ENCODE measurements around the gene KCNE2.

- no peak for TF ChIP-seq SPI1 (IDR thresholded peaks at IDR 0.05; ENCODE audit: borderline replicate concordance, low read depth)
- TF ChIP-seq POLR2AphosphoS5 (IDR thresholded peaks at IDR 0.05; ENCODE audit: low read depth): no peak
- TF ChIP-seq CTCF (IDR thresholded peaks at IDR 0.05; ENCODE audit: insufficient read depth, low read length): no peak
- no peak for TF ChIP-seq GABPA (IDR thresholded peaks at IDR 0.05; ENCODE audit: low read depth)
- no peak for TF ChIP-seq REST (IDR thresholded peaks at IDR 0.05; ENCODE audit: insufficient replicate concordance, low read depth)
These were observed 1.1 kb upstream of the KCNE2 start for GRCh38 chr21:34362670-34363069.
